ENCODE data around the gene MAMSTR. TPM values are rescaled to one million over a fixed set of nuclear protein-coding genes. Genes with fewer than 3 reads are reported as not detected.

The MAMSTR gene
- total RNA-seq, 1 donor from 2014 or later = 3.6 TPM

GRCh38 chr19:48749571-48750198 lies 30.2 kb upstream of the MAMSTR start:
- Mint-ChIP-seq H3K36me3 (peaks cover 5% of the 10 kb centered on the region), H3K4me1 (ENCODE audit: unreplicated experiment) (peaks cover 18% of the 10 kb centered on the region)

GRCh38 chr19:48746738-48747575 lies 27.4 kb upstream of the MAMSTR start, which contains the start of gene IZUMO1:
Gene IZUMO1 (minus strand): TSS chr19:48746909. CDS start chr19:48745859, 1,050 bp downstream.
- peak within 1 kb of the TSS; percentile 77 for H3K4me3 Mint-ChIP-seq
- no peak for DNase-seq (ENCODE audit: extremely low spot score, unreplicated experiment)
- H3K27me3 Mint-ChIP-seq = peaks cover 11% of the 10 kb centered on the region
- peaks cover 9% of the 10 kb centered on the region for H3K4me1 Mint-ChIP-seq (ENCODE audit: unreplicated experiment)
- peaks cover 5% of the 10 kb centered on the region for H3K36me3 Mint-ChIP-seq
- H3K9me3 Mint-ChIP-seq = no peaks in the 10 kb centered on the region
- peak within 1 kb of the TSS; percentile 41 for H3K27ac Mint-ChIP-seq
- TF ChIP-seq, protein P1, sequence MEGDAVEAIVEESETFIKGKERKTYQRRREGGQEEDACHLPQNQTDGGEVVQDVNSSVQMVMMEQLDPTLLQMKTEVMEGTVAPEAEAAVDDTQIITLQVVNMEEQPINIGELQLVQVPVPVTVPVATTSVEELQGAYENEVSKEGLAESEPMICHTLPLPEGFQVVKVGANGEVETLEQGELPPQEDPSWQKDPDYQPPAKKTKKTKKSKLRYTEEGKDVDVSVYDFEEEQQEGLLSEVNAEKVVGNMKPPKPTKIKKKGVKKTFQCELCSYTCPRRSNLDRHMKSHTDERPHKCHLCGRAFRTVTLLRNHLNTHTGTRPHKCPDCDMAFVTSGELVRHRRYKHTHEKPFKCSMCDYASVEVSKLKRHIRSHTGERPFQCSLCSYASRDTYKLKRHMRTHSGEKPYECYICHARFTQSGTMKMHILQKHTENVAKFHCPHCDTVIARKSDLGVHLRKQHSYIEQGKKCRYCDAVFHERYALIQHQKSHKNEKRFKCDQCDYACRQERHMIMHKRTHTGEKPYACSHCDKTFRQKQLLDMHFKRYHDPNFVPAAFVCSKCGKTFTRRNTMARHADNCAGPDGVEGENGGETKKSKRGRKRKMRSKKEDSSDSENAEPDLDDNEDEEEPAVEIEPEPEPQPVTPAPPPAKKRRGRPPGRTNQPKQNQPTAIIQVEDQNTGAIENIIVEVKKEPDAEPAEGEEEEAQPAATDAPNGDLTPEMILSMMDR (conservative IDR thresholded peaks at IDR 0.05) = no peak

More at GRCh38 chr19:48749571-48750198, 30.2 kb upstream of the MAMSTR start:
- Mint-ChIP-seq H3K4me3 (no peak overlapping the region), H3K27ac (no peak overlapping the region), H3K9me3 (no peaks in the 10 kb centered on the region), H3K27me3 (peaks cover 33% of the 10 kb centered on the region)
- no peak for DNase-seq (ENCODE audit: extremely low spot score, unreplicated experiment)
- TF ChIP-seq, protein P1 (conservative IDR thresholded peaks at IDR 0.05) = no peak

GRCh38 chr19:48746110-48746509 lies 26.6 kb upstream of the MAMSTR start:
- H3K4me3 Mint-ChIP-seq = peak overlapping the region; percentile 8

GRCh38 chr19:48745208-48745995 lies 25.9 kb upstream of the MAMSTR start:
- no peak overlapping the region for H3K27ac Mint-ChIP-seq

More at GRCh38 chr19:48746110-48746509, 26.6 kb upstream of the MAMSTR start:
- Mint-ChIP-seq H3K36me3 (peaks cover 5% of the 10 kb centered on the region), H3K27ac (no peak overlapping the region), H3K27me3 (peaks cover 6% of the 10 kb centered on the region), H3K4me1 (ENCODE audit: unreplicated experiment) (peaks cover 6% of the 10 kb centered on the region), H3K9me3 (no peaks in the 10 kb centered on the region)
- TF ChIP-seq, protein P1 (conservative IDR thresholded peaks at IDR 0.05) = no peak
- no peak for DNase-seq (ENCODE audit: extremely low spot score, unreplicated experiment)

GRCh38 chr19:48742096-48742495 lies 22.6 kb upstream of the MAMSTR start:
- Mint-ChIP-seq H3K4me1 (ENCODE audit: unreplicated experiment) (peaks cover 10% of the 10 kb centered on the region), H3K4me3 (no peak overlapping the region), H3K27me3 (peaks cover 3% of the 10 kb centered on the region), H3K27ac (no peak overlapping the region), H3K9me3 (no peaks in the 10 kb centered on the region), H3K36me3 (peaks cover 5% of the 10 kb centered on the region)
- TF ChIP-seq, protein P1 (conservative IDR thresholded peaks at IDR 0.05) = no peak
- DNase-seq (ENCODE audit: extremely low spot score, unreplicated experiment) = no peak

More at GRCh38 chr19:48745208-48745995, 25.9 kb upstream of the MAMSTR start:
- H3K27me3 Mint-ChIP-seq = no peaks in the 10 kb centered on the region
- TF ChIP-seq, protein P1 (conservative IDR thresholded peaks at IDR 0.05) = no peak
- H3K4me1 Mint-ChIP-seq (ENCODE audit: unreplicated experiment) = peaks cover 4% of the 10 kb centered on the region
- no peak overlapping the region for H3K4me3 Mint-ChIP-seq
- DNase-seq (ENCODE audit: extremely low spot score, unreplicated experiment) = no peak
- H3K36me3 Mint-ChIP-seq = peaks cover 5% of the 10 kb centered on the region
- no peaks in the 10 kb centered on the region for H3K9me3 Mint-ChIP-seq

Data from type B pancreatic cell (in vitro differentiated cells).